Left ventricle myocardium inferior (tissue), 1 donor: ENCODE measurements around the gene FBXO47. TPM values are rescaled to one million over a fixed set of nuclear protein-coding genes. Genes with fewer than 3 reads are reported as not detected.
A peak's percentile ranks its signal among the peaks of the same experiment; 100 is the strongest.

Experiments used
- DNase-seq: peaks from one replicate; pipeline ENCODE4 v3.0.0-alpha.2; 2020
- H3K27ac ChIP-seq: fragments of 200-600 bp; replicated peaks from 2 replicates; pipeline ENCODE4 v1.8.0; 2021
- H3K27me3 ChIP-seq: fragments of 200-600 bp; 2 replicates; pipeline ENCODE4 v1.8.0; 2021; ENCODE audit warnings: low read depth
- H3K36me3 ChIP-seq: fragments of 200-600 bp; 2 replicates; pipeline ENCODE4 v1.8.0; 2021
- H3K4me1 ChIP-seq: fragments of 200-600 bp; 2 replicates; pipeline ENCODE4 v1.8.0; 2021
- H3K4me3 ChIP-seq: fragments of 200-600 bp; 2 replicates; pipeline ENCODE4 v1.8.0; 2021; ENCODE audit warnings: mild to moderate bottlenecking, moderate library complexity
- H3K9me3 ChIP-seq: fragments of 200-600 bp; replicated peaks from 2 replicates; pipeline ENCODE4 v1.8.0; 2021
- CTCF ChIP-seq: fragments of 200-600 bp; IDR thresholded peaks from 2 replicates; pipeline ENCODE4 v1.8.0; 2021; ENCODE audit warnings: antibody characterized with exemption, mild to moderate bottlenecking, borderline replicate concordance
- intact Hi-C: fragments of 100-400 bp; cut with micrococcal nuclease; formaldehyde crosslinking; loops from one replicate; pipeline ENCODE4 v1.11.0; 2022
- total RNA-seq: library from RNA; stranded (reverse); fragmentation: NEBNext Ultra II Directional; extraction: Animal tissue kit (Norgen Biotek cat#: 25700); gene quantifications from one replicate; pipeline ENCODE4 v1.2.1, GENCODE V29; 2021
- donor health status: DM: no; HTN: yes; CAD: no; lungs with severe emphysema.

FBXO47 gene
- total RNA-seq, 1 donor from 2014 or later = not detected

GRCh38 chr17:38903404-38903803 is 63.8 kb downstream of the FBXO47 start:
- no peak for DNase-seq
- intact Hi-C loops = no loop called here
- peaks cover 83% of the 10 kb centered on the region for H3K4me1 ChIP-seq

GRCh38 chr17:38900978-38901656 is 66.1 kb downstream of the FBXO47 start:
- H3K4me1 ChIP-seq = peaks cover 83% of the 10 kb centered on the region
- DNase-seq = no peak
- intact Hi-C loops = no loop called here
- H3K36me3 ChIP-seq = peaks cover 23% of the 10 kb centered on the region
- TF ChIP-seq CTCF = no peak
- no peaks in the 10 kb centered on the region for H3K9me3 ChIP-seq
- peak overlapping the region; percentile 13 for H3K4me3 ChIP-seq
- H3K27ac ChIP-seq = peak overlapping the region; percentile 86
- no peaks in the 10 kb centered on the region for H3K27me3 ChIP-seq

More at GRCh38 chr17:38903404-38903803, 63.8 kb downstream of the FBXO47 start:
- Histone ChIP-seq H3K36me3 (peaks cover 22% of the 10 kb centered on the region), H3K4me3 (no peak overlapping the region), H3K27ac (no peak overlapping the region), H3K9me3 (no peaks in the 10 kb centered on the region), H3K27me3 (no peaks in the 10 kb centered on the region)
- no peak for TF ChIP-seq CTCF

GRCh38 chr17:38899421-38899820 is 67.8 kb downstream of the FBXO47 start:
- H3K27me3 ChIP-seq = no peaks in the 10 kb centered on the region
- peaks cover 20% of the 10 kb centered on the region for H3K36me3 ChIP-seq
- peak overlapping the region; percentile 86 for H3K27ac ChIP-seq
- DNase-seq = no peak
- intact Hi-C loops = no loop called here
- peaks cover 91% of the 10 kb centered on the region for H3K4me1 ChIP-seq
- H3K4me3 ChIP-seq = no peak overlapping the region
- no peaks in the 10 kb centered on the region for H3K9me3 ChIP-seq
- no peak for TF ChIP-seq CTCF

GRCh38 chr17:38898812-38899348 is 68.3 kb downstream of the FBXO47 start:
- H3K4me1 ChIP-seq = peaks cover 97% of the 10 kb centered on the region
- H3K36me3 ChIP-seq = peaks cover 15% of the 10 kb centered on the region
- no peak for TF ChIP-seq CTCF
- intact Hi-C loops = no loop called here
- H3K4me3 ChIP-seq = peak overlapping the region; percentile 19
- H3K27me3 ChIP-seq = no peaks in the 10 kb centered on the region
- H3K9me3 ChIP-seq = no peaks in the 10 kb centered on the region
- no peak for DNase-seq
- H3K27ac ChIP-seq = peak overlapping the region; percentile 86

GRCh38 chr17:38898291-38898679 is 68.9 kb downstream of the FBXO47 start:
- peaks cover 98% of the 10 kb centered on the region for H3K4me1 ChIP-seq
- intact Hi-C loops = no loop called here
- DNase-seq = no peak
- peak overlapping the region; percentile 86 for H3K27ac ChIP-seq
- H3K9me3 ChIP-seq = no peaks in the 10 kb centered on the region
- TF ChIP-seq CTCF = no peak
- peaks cover 15% of the 10 kb centered on the region for H3K36me3 ChIP-seq
- peak overlapping the region; percentile 19 for H3K4me3 ChIP-seq
- no peaks in the 10 kb centered on the region for H3K27me3 ChIP-seq
